ENCODE data around the gene FBXW11. TPM values are rescaled to one million over a fixed set of nuclear protein-coding genes. Genes with fewer than 3 reads are reported as not detected.

Gene FBXW11
- total and polyA plus RNA-seq, 2 of the 8 experiments (the other 6 are each of a cell fraction or from before 2014, with no cell fraction given) = 45.0 to 75.6 TPM

GRCh38 chr5:171827162-171827561 lies 179.3 kb downstream of the FBXW11 start:
- H3K27ac ChIP-seq (ENCODE audit: low read depth, low read length) = no peak overlapping the region
- FAIRE-seq = no peak
- no peaks in the 10 kb centered on the region for H3K23me2 ChIP-seq (ENCODE audit: low read depth, low read length)
- peaks cover 2 to 8% of the 10 kb centered on the region in 2 experiments; a peak in 2 of 4 replicates for H3K9me3 ChIP-seq (ENCODE audit: insufficient read depth in 2 of 2, low read depth in 1 of 2, low read length in 1 of 2)
- H3K23ac ChIP-seq (ENCODE audit: insufficient read length) = no peak overlapping the region
- no peak overlapping the region for H2BK12ac ChIP-seq (ENCODE audit: low read depth, low read length)
- H2BK5ac ChIP-seq (ENCODE audit: low read depth, low read length) = no peak overlapping the region
- H3K79me2 ChIP-seq (ENCODE audit: control insufficient read depth in 1 of 2, insufficient read depth in 2 of 2, low read length in 2 of 2) = no peaks in the 10 kb centered on the region
- H2AFZ ChIP-seq (ENCODE audit: low read length) = no peak overlapping the region
- H4K5ac ChIP-seq (ENCODE audit: insufficient read length, low read depth, low read length) = no peak overlapping the region
- no peak for DNase-seq (ENCODE audit: low read depth in 1 of 2, low spot score in 2 of 2)
- no peak overlapping the region for H4K91ac ChIP-seq (replicated peaks; ENCODE audit: insufficient read length, low read length)
- H4K8ac ChIP-seq (ENCODE audit: extremely low read depth, insufficient read depth, low read length) = no peak overlapping the region
- 74 to 100% methylated on average over 2 to 9 of the region's 9 CpGs for WGBS, 2 experiments (ENCODE audit: extremely low coverage in 1 of 2, insufficient coverage in 1 of 2, insufficient read length in 1 of 2, insufficient replicate concordance in 2 of 2, low coverage in 1 of 2, low lambda C conversion rate in 2 of 2, missing lambda C conversion rate in 1 of 2)
- ChIA-PET CTCF (ENCODE audit: partially characterized antibody) (no interaction called here), POLR2A (ENCODE audit: partially characterized antibody) (no interaction called here)
- no peak overlapping the region for H3K18ac ChIP-seq (ENCODE audit: extremely low read depth, low read length)
- H3K9ac ChIP-seq (replicated peaks in 1 of 4; ENCODE audit: extremely low read depth in 1 of 4, low read depth in 3 of 4, low read length in 3 of 4) = no peak overlapping the region
- H3K4me3 ChIP-seq (ENCODE audit: extremely low read depth in 1 of 4, insufficient read depth in 2 of 4, low read depth in 3 of 4, low read length in 4 of 4) = no peak overlapping the region
- no peaks in the 10 kb centered on the region for H4K20me1 ChIP-seq (replicated peaks in 1 of 2; ENCODE audit: control insufficient read depth in 1 of 2, insufficient read depth in 2 of 2, low read length in 2 of 2)
- no peak overlapping the region for H3K4me2 ChIP-seq (ENCODE audit: insufficient read depth in 1 of 2, low read depth in 2 of 2, low read length in 2 of 2)
- no peak overlapping the region for H2AK5ac ChIP-seq (ENCODE audit: low read depth, low read length)
- H2BK20ac ChIP-seq (ENCODE audit: low read length) = no peak overlapping the region
- H2BK15ac ChIP-seq (ENCODE audit: low read length) = no peak overlapping the region
- H2BK120ac ChIP-seq (replicated peaks; ENCODE audit: low read depth, low read length) = no peak overlapping the region
- H3K56ac ChIP-seq (replicated peaks; ENCODE audit: insufficient read length, low read depth, low read length) = no peak overlapping the region
- H3K79me1 ChIP-seq (ENCODE audit: low read depth, low read length) = no peaks in the 10 kb centered on the region
- H3K14ac ChIP-seq (ENCODE audit: insufficient read length) = no peak overlapping the region
- H3K36me3 ChIP-seq (ENCODE audit: control insufficient read depth in 2 of 4, insufficient read depth in 4 of 4, low read length in 3 of 4) = no peaks in the 10 kb centered on the region; a peak in 1 of 8 replicates
- H3K4ac ChIP-seq (replicated peaks; ENCODE audit: insufficient read length, low read depth, low read length) = no peak overlapping the region
- no peaks in the 10 kb centered on the region for H3K4me1 ChIP-seq (replicated peaks in 1 of 4; ENCODE audit: control insufficient read depth in 3 of 4, insufficient read depth in 4 of 4, low read length in 3 of 4)
- no peaks in the 10 kb centered on the region; a peak in 1 of 7 replicates for H3K27me3 ChIP-seq (replicated peaks in 1 of 4; ENCODE audit: control insufficient read depth in 3 of 4, extremely low read depth in 1 of 4, insufficient read depth in 3 of 4, low read length in 3 of 4)
- TF ChIP-seq NRF1 (IDR thresholded peaks at IDR 0.05; ENCODE audit: low read depth, low read length) = no peak
- no peak for TF ChIP-seq SIRT6 (IDR thresholded peaks at IDR 0.05; ENCODE audit: low read length)
- no peak for TF ChIP-seq YY1 (IDR thresholded peaks at IDR 0.05; ENCODE audit: low read depth, low read length)
- TF ChIP-seq PHF8 (conservative IDR thresholded peaks at IDR 0.05; ENCODE audit: low read depth, low read length) = no peak
- no peak for TF ChIP-seq KDM4A (IDR thresholded peaks at IDR 0.05; ENCODE audit: low read depth, low read length, severe bottlenecking)
- no peak for TF ChIP-seq TAF7 (optimal IDR thresholded peaks at IDR 0.05; ENCODE audit: borderline replicate concordance, low read depth, low read length)
- no peak for TF ChIP-seq GABPA (IDR thresholded peaks at IDR 0.05; ENCODE audit: borderline replicate concordance, insufficient read depth, low read length)
- no peak for TF ChIP-seq CBX8 (IDR thresholded peaks at IDR 0.05; ENCODE audit: borderline replicate concordance, low read depth, low read length)
- TF ChIP-seq ZNF274 (IDR thresholded peaks at IDR 0.05; ENCODE audit: borderline replicate concordance, extremely low read depth, low read length) = no peak
- no peak for TF ChIP-seq TCF12 (IDR thresholded peaks at IDR 0.05; ENCODE audit: low read depth, low read length)
- TF ChIP-seq USF2 (IDR thresholded peaks at IDR 0.05; ENCODE audit: low read length) = no peak

All from H1 (cell line).